Right renal pelvis (tissue), 4 donors: ENCODE results near the gene GABRR1. TPM values are rescaled to one million over a fixed set of nuclear protein-coding genes. Genes with fewer than 3 reads are reported as not detected.
"Not testable (repeated sequence)": the region's sequence is repeated elsewhere in the genome, so short reads cannot be mapped to it uniquely, and the experiment has no call there.

ENCODE experiments used
- DNase-seq, 4 donors: peaks; one replicate each; pipeline ENCODE4 v3.0.0-alpha.2; 2013; ENCODE audit warnings: low read depth in 4 of 4, low spot score in 3 of 4, missing footprints in 1 of 4
- polyA plus RNA-seq, 4 donors: library from polyadenylated mRNA; unstranded; fragments of 120-200 nt; gene quantifications; one replicate each; pipeline ENCODE4 v1.2.1, GENCODE V29; 2013; ENCODE audit not compliant: insufficient read length in 4 of 4

The GABRR1 gene
- polyA plus RNA-seq, 4 donors, result 1.3 to 2.9 (median 2.4) TPM

- DNase-seq, result no peak
Observed at GRCh38 chr6:89161326-89162046, 55.7 kb downstream of the GABRR1 start.

- no peak for DNase-seq
Observed at GRCh38 chr6:89160331-89161092, 56.6 kb downstream of the GABRR1 start.

GRCh38 chr6:89154131-89154530, 63.0 kb downstream of the GABRR1 start:
- DNase-seq, result no peak

GRCh38 chr6:89148016-89148750, 69.0 kb downstream of the GABRR1 start:
- no peak for DNase-seq

DNA sequence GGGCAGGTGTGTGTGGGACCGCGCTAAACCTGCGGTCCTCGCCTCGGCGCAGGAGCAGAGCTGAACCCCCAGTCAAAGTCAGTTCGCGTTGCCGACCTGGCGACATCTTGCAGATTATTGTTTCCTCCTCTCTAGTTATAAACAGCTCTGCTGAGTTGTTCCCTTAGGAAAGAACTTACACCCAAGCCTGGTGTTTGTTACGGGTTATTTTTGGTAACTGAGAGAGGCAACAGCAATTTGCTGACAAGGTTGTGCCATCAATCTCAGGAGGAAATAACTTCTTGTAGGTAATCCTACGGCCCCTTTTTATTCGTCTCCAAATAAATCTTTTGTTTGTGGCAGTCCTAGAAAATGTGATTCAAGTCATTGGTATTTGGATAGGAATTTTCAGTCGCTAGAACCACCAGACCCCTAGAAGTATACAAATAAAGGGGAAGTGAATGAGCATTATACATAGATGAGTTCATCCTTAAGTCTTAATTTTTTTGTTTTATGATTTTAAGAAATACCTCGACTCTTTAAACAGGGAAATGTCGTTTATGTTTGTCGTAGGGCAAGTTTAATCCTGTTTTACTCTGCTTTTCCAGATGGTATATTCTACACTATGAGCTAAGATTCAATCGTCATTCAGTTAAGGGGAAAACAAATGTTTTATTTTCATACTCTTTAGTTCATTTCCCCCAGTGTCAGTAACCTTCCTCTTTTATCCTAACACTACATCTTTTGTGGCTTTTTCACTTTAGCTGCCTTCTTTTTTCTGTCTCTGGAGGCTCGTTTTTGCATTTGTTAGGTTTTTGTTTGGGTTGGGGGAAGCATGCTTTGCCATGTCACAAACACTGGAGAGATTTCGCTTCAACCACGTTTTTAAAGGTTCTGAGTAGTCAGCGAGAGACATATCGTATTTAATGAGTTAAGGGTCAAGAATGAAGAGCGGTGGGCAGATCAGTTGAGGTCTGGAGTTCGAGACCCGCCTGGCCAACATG, 70.1 kb downstream of the GABRR1 start:
- peak in 1 of 4 donors; percentile 50 for DNase-seq

DNA sequence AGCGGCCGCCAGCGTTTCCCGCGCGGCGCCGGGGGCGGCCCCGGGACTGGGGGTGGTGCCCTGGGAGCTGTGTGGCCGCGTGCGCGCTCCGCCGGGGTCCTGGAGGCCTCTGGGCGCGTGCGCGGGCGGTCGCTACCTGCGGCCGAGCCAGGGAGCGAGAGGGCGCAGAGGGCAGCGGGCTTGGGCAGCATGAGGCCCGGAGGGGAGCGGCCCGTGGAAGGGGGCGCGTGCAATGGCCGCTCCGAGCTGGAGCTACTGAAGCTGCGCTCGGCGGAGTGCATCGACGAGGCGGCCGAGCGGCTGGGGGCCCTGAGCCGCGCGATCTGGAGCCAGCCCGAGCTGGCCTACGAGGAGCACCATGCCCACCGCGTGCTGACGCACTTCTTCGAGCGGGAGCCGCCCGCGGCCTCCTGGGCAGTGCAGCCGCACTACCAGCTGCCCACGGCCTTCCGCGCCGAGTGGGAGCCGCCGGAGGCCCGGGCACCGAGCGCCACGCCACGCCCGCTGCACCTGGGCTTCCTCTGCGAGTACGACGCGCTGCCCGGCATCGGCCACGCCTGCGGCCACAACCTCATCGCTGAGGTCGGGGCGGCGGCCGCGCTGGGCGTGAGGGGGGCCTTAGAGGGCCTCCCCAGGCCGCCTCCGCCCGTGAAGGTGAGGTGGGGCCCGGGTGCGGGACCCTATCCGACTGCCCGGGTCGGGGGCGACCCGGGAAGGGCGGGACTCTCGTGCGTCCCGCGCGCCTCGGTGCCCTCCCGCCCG, 71.0 kb downstream of the GABRR1 start, which contains the start of gene PM20D2:
Gene PM20D2, plus strand, starts transcription at position 100 of the 762 bp plus-strand sequence. Its CDS starts 90 bp downstream, at position 190.
- DNase-seq, result peak in 3 of 4 donors; percentile 47 to 63 (median 61)

- peak in 1 of 4 donors; percentile 31 for DNase-seq
Observed at GRCh38 chr6:89145091-89145955, 71.8 kb downstream of the GABRR1 start.

DNA sequence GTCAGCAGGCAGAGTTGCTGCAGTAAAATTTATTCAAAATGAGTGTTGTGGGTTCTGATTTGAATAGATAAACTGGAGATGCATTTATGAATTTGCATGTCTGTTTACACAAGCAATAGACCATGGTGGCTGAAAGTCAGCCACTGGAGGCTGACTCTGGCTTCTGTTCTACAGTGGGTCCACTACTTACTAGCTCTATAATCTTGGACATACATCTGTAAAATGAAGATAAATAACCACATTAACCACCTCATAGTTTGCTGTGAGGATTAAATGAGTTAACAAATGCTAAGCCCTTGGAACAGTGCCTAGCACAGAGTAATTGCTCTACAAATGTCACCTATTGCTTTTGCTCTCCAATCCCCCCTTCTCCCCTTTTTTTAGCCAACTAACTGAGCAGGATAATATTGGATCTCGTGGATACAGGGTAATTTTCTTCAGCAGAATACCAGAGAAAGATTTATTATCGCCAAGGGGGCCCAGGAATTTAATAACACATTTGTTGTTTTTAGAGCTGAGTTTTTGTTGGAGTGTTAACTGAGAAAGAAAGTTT, 72.7 kb downstream of the GABRR1 start:
- DNase-seq, result no peak

- no peak for DNase-seq
Observed at GRCh38 chr6:89140347-89141156, 76.6 kb downstream of the GABRR1 start.

DNA sequence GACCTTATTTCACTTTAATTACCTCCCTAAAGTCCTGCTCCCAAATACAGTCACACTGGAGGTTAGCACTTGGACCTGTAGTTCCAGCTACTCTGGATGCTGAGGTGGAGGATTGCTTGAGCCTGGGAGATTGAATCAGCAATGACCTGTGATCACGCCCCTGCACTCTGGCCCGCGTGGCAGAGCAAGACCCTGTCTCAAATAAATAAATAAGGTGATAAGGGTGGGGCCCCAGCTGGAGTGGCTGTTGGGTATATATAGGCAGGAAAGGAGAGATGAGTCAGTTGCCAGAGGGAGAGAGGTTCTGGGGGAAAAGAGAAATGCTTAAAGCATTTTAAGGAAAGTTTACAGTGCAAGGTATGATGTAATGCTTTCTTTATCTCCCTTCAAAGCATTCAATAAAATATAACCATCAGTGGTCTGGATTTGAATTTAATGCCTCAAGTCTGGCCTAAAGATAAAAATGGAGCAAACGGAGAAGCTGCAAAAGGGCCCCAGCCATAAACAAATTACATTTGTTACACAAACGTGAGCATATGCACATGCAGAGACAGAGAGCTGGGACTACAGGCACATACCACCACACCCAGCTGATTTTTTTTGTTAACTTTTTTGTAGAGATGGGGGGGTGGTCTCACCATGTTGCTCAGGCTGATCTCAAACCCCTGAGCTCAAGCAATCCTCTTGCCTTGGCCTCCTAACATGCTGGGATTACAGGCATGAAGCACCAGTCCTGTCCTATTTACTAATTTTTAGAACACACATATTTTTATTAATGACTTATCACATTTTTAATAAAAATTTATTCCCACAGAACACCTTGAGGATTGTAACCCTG, 77.4 kb downstream of the GABRR1 start:
- no peak for DNase-seq

GRCh38 chr6:89138173-89138572, 79.0 kb downstream of the GABRR1 start:
- DNase-seq, result no peak

- DNase-seq, result no peak
Observed at GRCh38 chr6:89134723-89135122, 82.4 kb downstream of the GABRR1 start.

DNA sequence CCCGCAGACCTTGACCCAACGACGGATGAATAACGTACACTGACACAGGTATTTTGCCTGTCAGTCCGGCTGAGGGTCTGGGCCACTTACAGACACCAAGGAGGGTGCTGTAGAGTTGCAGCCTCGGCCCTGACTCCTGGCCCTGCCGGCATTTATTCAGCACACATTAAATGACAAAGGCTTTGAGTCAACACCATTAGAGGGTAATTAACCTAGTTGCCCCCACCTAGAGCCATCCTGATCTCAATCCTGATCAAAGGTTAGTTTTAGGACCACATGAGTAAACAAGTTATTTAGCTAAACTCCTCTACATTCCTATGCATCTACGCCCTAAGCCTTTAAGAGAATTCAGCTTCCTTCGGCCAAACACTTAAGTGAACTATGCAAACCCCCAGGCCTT, 83.2 kb downstream of the GABRR1 start:
- no peak for DNase-seq

GRCh38 chr6:89132057-89132456, 85.1 kb downstream of the GABRR1 start:
- no peak for DNase-seq

DNA sequence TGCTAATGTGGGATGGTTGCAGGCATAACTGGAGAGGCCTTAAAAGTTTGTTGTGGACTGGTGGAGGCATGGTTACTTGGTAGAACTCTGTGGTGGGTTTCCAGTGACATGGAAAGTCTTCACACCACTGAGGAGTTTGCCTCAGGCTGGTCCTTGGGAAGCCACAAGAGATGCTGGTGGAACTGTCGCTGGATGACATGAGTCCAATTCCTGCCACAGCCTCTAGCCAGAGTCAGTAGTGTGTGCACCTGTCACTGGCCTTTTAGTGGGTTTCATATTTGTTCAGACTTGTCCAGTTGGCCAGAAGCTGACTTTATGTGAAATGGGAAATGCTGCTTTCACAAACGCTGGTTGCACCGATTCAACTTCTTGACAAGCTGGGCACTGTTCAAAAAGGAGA, 85.6 kb downstream of the GABRR1 start:
- DNase-seq, result no peak

DNA sequence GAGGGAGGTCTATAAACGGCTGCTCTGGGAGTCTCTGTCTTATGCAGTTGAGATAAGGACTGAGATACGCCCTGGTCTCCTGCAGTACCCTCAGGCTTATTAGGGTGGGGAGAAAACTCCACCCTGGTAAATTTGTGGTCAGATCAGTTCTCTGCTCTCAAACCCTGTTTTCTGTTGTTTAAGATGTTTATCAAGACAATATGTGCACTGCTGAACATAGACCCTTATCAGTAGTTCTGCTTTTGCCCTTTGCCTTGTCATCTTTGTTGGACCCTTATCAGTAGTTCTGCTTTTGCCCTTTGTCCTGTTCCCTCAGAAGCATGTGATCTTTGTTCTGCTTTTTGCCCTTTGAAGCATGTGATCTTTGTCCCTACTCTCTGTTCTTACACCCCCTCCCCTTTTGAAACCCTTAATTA, 88.9 kb downstream of the GABRR1 start:
- DNase-seq, result not testable (repeated sequence)
